ENCODE measurements around the gene GPR17.

The GPR17 gene

DNA sequence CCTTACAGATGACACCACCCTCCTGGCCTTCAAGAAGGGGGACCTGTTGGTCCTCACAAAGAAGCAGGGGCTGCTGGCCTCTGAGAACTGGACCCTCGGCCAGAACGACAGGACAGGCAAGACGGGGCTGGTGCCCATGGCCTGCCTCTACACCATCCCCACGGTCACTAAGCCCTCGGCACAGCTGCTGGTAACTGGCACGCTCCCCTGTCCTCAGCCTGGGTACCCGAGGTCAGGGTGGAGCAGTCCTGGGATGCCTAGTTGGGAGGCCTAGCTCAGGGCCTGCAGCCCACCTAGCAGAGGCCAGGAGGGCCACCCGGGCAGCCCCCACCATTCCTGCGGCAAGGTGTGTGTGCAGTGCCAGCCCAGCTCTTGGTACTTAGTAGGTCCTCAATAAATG is 16.3 kb upstream of the GPR17 start:
- no peak for DNase-seq (ENCODE audit: low spot score)

- DNase-seq (ENCODE audit: low spot score) = no peak
Measured at GRCh38 chr2:127630096-127630863, 15.7 kb upstream of the GPR17 start.

GRCh38 chr2:127630864-127631540 is 15.0 kb upstream of the GPR17 start:
- no peak for DNase-seq (ENCODE audit: low spot score)

DNA sequence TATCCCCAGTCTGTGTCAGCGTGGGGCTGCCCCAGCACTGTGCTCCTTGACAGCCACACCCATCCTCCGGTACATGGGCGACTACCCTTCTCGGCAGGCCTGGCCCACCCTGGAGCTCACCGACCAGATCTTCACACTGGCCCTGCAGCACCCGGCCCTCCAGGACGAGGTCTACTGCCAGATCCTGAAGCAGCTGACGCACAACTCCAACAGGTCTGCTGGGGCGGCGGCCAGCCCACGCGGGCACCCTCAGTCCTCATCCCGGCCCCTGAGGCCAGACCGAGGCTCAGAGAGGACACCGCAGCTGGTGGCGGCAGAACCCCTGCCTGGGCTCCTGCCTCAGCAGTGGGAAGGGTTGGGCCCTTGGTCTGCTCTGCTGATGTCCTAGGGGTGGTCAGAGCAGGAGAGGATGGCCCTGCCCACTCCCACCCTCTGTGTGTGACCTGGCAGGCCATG is 14.4 kb upstream of the GPR17 start:
- no peak for DNase-seq (ENCODE audit: low spot score)

- DNase-seq (ENCODE audit: low spot score) = no peak
Measured at GRCh38 chr2:127631997-127632581, 13.9 kb upstream of the GPR17 start.

- DNase-seq (ENCODE audit: low spot score) = no peak
Measured at GRCh38 chr2:127632592-127633489, 13.1 kb upstream of the GPR17 start.

GRCh38 chr2:127633556-127634065 is 12.3 kb upstream of the GPR17 start:
- no peak for DNase-seq (ENCODE audit: low spot score)

- no peak for DNase-seq (ENCODE audit: low spot score)
Measured at GRCh38 chr2:127634066-127634617, 11.8 kb upstream of the GPR17 start.

GRCh38 chr2:127634626-127635379 is 11.2 kb upstream of the GPR17 start:
- no peak for DNase-seq (ENCODE audit: low spot score)

- DNase-seq (ENCODE audit: low spot score) = no peak
Measured at GRCh38 chr2:127635380-127636237, 10.3 kb upstream of the GPR17 start.

DNA sequence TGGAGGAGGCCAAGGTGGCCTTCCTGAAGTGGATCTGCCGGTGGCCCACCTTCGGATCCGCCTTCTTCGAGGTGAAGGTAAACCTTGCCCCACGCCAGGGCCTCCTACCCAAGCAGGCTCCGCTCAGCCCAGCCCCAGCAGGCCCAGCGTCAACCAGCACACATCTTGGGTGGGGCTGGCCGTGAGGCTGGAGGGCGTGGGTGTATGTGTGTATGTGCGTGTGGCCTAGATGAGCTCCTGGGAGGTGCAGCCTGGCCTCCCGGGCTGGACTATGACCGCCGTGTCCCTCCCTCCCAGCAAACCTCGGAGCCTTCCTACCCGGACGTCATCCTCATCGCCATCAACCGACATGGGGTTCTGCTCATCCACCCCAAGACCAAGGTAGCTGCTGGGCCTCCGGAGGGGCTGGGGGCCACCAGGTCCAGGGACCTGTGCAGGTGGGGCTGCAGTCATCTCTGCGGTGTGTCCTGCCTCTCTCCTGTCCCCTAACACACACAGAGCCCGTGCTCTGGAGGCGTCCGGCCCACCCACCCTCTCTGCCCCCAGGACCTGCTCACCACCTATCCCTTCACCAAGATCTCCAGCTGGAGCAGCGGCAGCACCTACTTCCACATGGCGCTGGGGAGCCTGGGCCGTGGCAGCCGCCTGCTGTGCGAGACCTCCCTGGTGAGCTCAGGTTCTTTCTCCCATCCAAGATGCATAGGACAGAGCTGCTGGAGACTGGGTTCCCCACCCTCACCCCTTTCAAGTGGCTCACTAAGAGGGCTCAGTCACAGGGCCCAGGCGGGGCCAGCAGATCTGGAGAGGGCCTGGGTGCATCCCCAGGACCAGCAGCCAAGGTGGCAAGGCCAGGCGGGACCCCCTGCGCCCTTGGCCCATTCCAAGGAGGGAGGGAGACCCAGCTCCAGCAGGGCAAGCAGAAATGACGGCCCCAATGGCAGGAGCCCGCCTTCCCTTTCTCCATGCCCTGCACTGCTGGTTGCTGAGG is 9.4 kb upstream of the GPR17 start:
- DNase-seq (ENCODE audit: low spot score) = no peak

DNA sequence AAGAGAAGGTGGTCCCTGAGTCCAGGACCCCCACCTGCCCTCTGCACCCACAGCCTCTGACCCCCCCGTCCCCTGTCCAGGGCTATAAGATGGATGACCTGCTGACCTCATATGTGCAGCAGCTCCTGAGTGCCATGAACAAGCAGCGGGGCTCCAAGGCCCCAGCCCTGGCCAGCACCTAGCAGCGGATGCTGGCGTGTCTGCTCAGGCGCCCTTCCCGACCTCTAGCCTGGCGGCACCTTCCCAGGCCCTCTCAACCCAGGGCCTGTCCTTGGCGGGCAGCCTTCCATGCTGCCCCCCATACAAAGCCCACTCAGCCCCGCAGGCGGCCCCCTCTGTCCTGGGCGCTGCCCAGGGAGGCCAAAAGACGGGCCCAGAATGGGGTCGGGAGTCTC is 8.7 kb upstream of the GPR17 start:
- DNase-seq (ENCODE audit: low spot score) = no peak

GRCh38 chr2:127637725-127638252 is 8.2 kb upstream of the GPR17 start:
- DNase-seq (ENCODE audit: low spot score) = no peak

DNA sequence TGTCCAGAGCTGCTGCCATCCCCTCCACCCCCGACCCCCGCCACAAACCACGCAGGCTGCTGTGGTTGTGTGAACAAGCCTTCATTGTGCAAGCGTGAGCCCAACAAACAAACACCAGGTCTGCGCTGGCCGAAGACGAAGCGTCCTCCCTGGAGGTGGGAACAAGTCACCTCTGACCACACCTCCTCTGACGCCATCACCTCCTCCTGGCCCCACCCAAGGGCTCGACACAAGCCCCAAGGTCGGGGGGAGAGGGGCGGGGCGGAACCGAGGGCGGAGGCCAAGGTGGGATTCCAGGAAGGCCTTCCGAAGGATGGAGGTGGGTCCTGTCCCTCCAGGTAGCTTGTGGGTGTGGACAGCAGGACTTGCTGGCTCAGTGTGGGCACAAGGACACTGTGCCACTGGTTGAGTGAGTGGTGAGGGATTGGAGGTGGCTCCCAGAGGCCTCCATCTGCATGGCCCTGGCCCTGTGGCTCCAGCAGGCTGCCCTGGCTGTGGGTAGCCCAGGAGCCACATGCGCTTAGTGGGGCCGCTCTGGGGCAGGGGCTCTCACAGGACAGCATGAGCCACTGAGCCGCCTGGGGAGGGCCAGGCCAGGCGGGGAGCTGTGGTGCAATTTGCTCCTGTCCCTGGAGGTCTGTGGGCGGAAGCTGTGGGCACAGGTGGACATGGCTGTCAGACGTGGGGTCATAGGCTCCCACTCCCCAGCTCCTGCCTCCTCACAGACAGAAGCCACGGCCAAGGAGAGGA is 7.4 kb upstream of the GPR17 start:
- DNase-seq (ENCODE audit: low spot score) = no peak

DNA sequence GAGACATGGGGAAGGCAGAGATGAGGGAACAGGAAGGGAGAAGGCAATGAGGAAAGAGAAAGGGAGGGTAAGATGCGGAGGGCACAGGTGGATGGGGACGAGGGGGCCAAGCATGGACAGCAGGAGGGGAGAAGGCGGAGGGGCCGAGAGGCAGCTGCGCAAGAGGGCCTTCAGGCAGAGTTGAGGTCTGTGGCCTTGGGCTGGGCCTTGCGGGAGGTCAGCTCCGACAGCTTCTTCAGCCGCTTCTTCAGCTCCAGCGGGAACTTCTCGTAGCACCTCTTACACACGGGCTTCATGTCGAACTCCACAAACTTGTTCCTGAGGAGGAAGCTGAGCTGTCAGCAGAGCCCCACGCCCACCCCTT is 6.9 kb upstream of the GPR17 start:
- no peak for DNase-seq (ENCODE audit: low spot score)

DNA sequence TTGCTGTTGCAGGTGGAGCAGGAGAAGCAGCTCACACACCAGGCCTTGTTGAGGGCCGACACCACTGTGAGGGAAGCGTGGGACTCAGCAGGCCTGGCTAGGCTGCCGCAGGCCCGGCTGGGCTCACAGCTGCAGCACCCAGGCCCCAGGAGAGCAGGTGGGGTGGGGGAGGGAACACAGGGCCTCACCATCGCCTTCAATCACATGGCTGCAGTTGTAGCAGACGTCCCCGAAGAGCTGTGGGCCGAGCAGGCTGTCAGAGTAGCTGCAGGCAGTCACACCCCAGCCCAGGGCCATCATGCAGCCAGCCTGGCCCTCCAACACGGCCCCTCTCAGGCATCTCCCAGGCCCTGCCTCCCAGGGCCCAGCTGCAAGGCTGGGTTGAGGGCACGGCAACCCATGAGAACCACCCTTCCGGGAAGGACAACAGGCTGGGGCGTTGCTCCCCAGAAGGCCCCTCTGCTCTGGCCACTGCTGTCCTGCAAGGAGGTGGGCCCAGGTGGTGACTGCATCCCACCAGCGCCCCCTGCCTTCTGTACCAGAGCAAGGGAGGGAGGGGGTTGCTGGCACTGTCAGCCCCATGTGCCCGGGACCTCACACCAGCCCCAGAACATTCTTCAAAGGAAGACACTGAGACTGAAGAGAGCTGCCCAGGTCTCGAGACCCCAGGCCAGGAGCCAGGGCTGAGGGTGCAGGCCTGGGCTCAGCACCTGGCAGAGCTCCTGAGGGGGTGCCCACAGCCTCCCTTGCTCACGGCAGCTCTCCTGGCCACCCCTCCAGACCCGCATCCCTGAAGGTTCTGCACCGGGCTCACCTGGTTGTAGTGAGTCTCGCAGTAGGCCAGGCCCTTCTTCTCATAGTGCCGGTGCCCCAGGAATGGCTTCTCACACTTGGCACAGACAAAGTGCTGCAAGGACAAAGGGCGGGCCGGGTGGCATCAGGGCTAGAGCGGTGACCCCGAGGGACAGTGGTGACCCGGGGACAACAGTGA is 5.6 kb upstream of the GPR17 start:
- DNase-seq (ENCODE audit: low spot score) = no peak

DNA sequence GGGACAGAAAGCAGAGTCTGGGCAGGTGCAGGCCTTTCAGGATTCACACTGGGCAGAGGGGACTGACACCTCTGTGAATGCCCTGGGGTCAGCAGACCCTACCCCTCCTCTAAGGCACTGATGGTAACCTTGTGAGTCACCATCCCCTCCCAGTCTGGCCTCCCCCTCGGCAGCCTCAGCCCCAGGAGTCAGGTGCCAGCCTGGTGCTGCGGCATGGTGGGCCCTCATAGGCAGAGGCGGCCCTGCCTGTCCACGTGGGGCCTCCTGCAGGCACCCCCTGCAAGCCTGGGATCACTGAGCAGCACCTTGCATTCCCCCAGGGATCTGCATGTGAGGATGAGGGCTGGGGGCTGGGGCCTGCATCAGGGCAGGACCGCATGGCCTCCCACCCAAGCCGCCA is 4.8 kb upstream of the GPR17 start:
- no peak for DNase-seq (ENCODE audit: low spot score)

All from left forelimb (tissue), 1 donor.